HepG2 (cell line): Measurements from ENCODE around the gene PLD1. TPM values are rescaled to one million over a fixed set of nuclear protein-coding genes. Genes with fewer than 3 reads are reported as not detected.
A peak's percentile ranks its signal among the peaks of the same experiment; 100 is the strongest.

Source experiments
- ATAC-seq: fragments of 200-7000 bp; cut with Tn5 transposase; 3 replicates; pipeline ENCODE4 v1.9.1; 2020; ENCODE audit warnings: mild to moderate bottlenecking, moderate library complexity
- BruUV-seq: library from RNA; stranded (reverse); fragments of 400-500 nt; replicated peaks from 2 replicates; lab custom pipeline; 2021; lab: Mats Ljungman, UMichigan
- CTCF ChIA-PET: fragments of 300-600 bp; formaldehyde crosslinking; extraction: SDS; loops from one replicate; lab custom pipeline; 2021; ENCODE audit warnings: low total read pairs, inconsistent platforms, low intra/inter-chr PET ratio; lab: Yijun Ruan, JAX
- POLR2A ChIA-PET: fragments of 350-600 bp; sonication (Branson Sonifier 250); formaldehyde crosslinking; loops from one replicate; lab custom pipeline; 2020; ENCODE audit warnings: antibody characterized with exemption, inconsistent platforms; lab: Yijun Ruan, JAX
- DNase-seq: peaks from one replicate; pipeline ENCODE4 v3.0.0-alpha.2; 2015; ENCODE audit warnings: low spot score
- FAIRE-seq: peaks from 3 replicates; lab custom pipeline; 2011; peaks lifted over from hg19 to GRCh38; lab: Jason Lieb, UNC
- H2AFZ ChIP-seq: one replicate; pipeline ENCODE4 v1.6.1; 2011; ENCODE audit warnings: low read length, inconsistent platforms
- H3K27ac ChIP-seq: fragments of 300-600 bp; 3 replicates; pipeline ENCODE4 v1.8.0; 2011; ENCODE audit warnings: mixed run types, mild to moderate bottlenecking, mixed read lengths, low read length, inconsistent platforms; ENCODE audit not compliant: insufficient read depth; ENCODE audit errors: extremely low read length
- H3K27me3 ChIP-seq, 2 experiments: fragments of 200-600 bp in 1 of 2; 2 replicates in 1 of 2; 3 replicates in 1 of 2; pipeline versions ENCODE4 v1.6.0 to v1.8.0; 2011; ENCODE audit warnings: low read length in 2 of 2, mild to moderate bottlenecking in 2 of 2, moderate library complexity in 2 of 2, inconsistent platforms in 1 of 2; ENCODE audit not compliant: insufficient read depth in 2 of 2, control insufficient read depth in 1 of 2
- H3K36me3 ChIP-seq, 2 experiments: fragments of 200-600 bp in 1 of 2; replicated peaks in 1 of 2; 2 replicates in 1 of 2; 3 replicates in 1 of 2; pipeline versions ENCODE4 v1.5.1 to v1.8.0; 2011; ENCODE audit warnings: low read length in 2 of 2, inconsistent platforms in 1 of 2; ENCODE audit not compliant: insufficient read depth in 2 of 2, control insufficient read depth in 1 of 2
- H3K4me1 ChIP-seq: 2 replicates; pipeline ENCODE4 v1.5.1; 2012; ENCODE audit warnings: low read length, inconsistent platforms; ENCODE audit not compliant: insufficient read depth
- H3K4me2 ChIP-seq: 2 replicates; pipeline ENCODE4 v1.6.0; 2011; ENCODE audit warnings: low read depth, low read length, inconsistent platforms
- H3K4me3 ChIP-seq, 3 experiments: fragments of 200-600 bp in 1 of 3; sonication (generic), shearing (Covaris generic) in 1 of 3; replicated peaks in 1 of 3; 2 replicates each; pipeline ENCODE4 v1.5.1; 2011 to 2016; ENCODE audit warnings: low read length in 3 of 3, inconsistent platforms in 2 of 3, low read depth in 2 of 3, mild to moderate bottlenecking in 2 of 3, control low read depth in 1 of 3, mixed read lengths in 1 of 3; ENCODE audit not compliant: insufficient read depth in 1 of 3
- H3K79me2 ChIP-seq: one replicate; pipeline ENCODE4 v1.6.1; 2011; ENCODE audit warnings: low read length, inconsistent platforms; ENCODE audit not compliant: insufficient read depth
- H3K9ac ChIP-seq: 2 replicates; pipeline ENCODE4 v1.6.0; 2011; ENCODE audit warnings: mild to moderate bottlenecking, low read depth, low read length, inconsistent platforms; ENCODE audit not compliant: insufficient read depth
- H3K9me3 ChIP-seq: 2 replicates; pipeline ENCODE4 v1.5.1; 2012; ENCODE audit warnings: mild to moderate bottlenecking, low read length
- H4K20me1 ChIP-seq: 2 replicates; pipeline ENCODE4 v1.6.0; 2011; ENCODE audit warnings: inconsistent platforms, mild to moderate bottlenecking, low read length, moderate library complexity; ENCODE audit not compliant: insufficient read depth
- CC2D1A ChIP-seq: sonication (generic); formaldehyde crosslinking; IDR thresholded peaks from 2 replicates; pipeline ENCODE4 v1.8.1; 2023; ENCODE audit warnings: mild to moderate bottlenecking, missing genetic modification reagents
- EP300 ChIP-seq, 3 experiments: sonication (generic) in 1 of 3; formaldehyde crosslinking in 1 of 3; IDR thresholded peaks; 2 replicates each; pipeline versions ENCODE4 v1.5.1 to v1.6.1; 2011 to 2020; ENCODE audit warnings: low read depth in 2 of 3, low read length in 2 of 3, borderline replicate concordance in 1 of 3, improper control_type of control experiment in 1 of 3, mild to moderate bottlenecking in 1 of 3, missing genetic modification reagents in 1 of 3, moderate library complexity in 1 of 3
- HMGXB4 ChIP-seq, 2 experiments: sonication (generic) in 1 of 2; formaldehyde crosslinking in 1 of 2; IDR thresholded peaks; 2 replicates each; pipeline versions ENCODE4 v1.4.0 to v1.6.1; 2018 to 2020; ENCODE audit warnings: missing genetic modification reagents in 2 of 2, borderline replicate concordance in 1 of 2, low read depth in 1 of 2, mild to moderate bottlenecking in 1 of 2, missing biosample characterization in 1 of 2
- NFE2L2 ChIP-seq: fragments of 150-350 bp; IDR thresholded peaks from 2 replicates; pipeline ENCODE4 v1.6.1; 2014; ENCODE audit warnings: low read length
- RFX1 ChIP-seq: fragments of 450-650 bp; IDR thresholded peaks from 2 replicates; pipeline ENCODE4 v1.6.1; 2017
- RFX3 ChIP-seq: IDR thresholded peaks from 2 replicates; pipeline ENCODE4 v1.6.1; 2016; ENCODE audit warnings: missing biosample characterization, missing genetic modification reagents
- THAP8 ChIP-seq: sonication (generic); formaldehyde crosslinking; IDR thresholded peaks from 2 replicates; pipeline ENCODE4 v1.5.1; 2020; ENCODE audit warnings: missing genetic modification reagents, mild to moderate bottlenecking, borderline replicate concordance
- ZNF12 ChIP-seq: sonication (generic); formaldehyde crosslinking; IDR thresholded peaks from 2 replicates; pipeline ENCODE4 v1.5.0; 2020; ENCODE audit warnings: missing genetic modification reagents
- ZNF547 ChIP-seq: sonication (generic); formaldehyde crosslinking; IDR thresholded peaks from 2 replicates; pipeline ENCODE4 v1.5.1; 2020; ENCODE audit warnings: mild to moderate bottlenecking, missing genetic modification reagents
- ZSCAN22 ChIP-seq: sonication (generic); formaldehyde crosslinking; IDR thresholded peaks from 2 replicates; pipeline ENCODE4 v1.4.0; 2020; ENCODE audit warnings: mild to moderate bottlenecking, missing genetic modification reagents
- WGBS: methylation state at CpG from one replicate; pipeline ENCODE4 v1.1.6; 2017; ENCODE audit warnings: low lambda C conversion rate; 5-methylcytosine and 5-hydroxymethylcytosine counted together
- in situ Hi-C: cut with HindIII; loops from 2 replicates; pipeline ENCODE4 v1.10.0; 2017; ENCODE audit warnings: low pct_unique_long_range_greater_than_20kb; ENCODE audit not compliant: extremely low pct_ligation_motif_present
- intact Hi-C: fragments of 100-400 bp; cut with micrococcal nuclease; formaldehyde crosslinking; loops from one replicate; pipeline ENCODE4 v1.10.0; 2022; ENCODE audit not compliant: unreplicated experiment
- polyA plus RNA-seq, 8 experiments: library from polyadenylated mRNA; depleted of rRNA in 3 of 8; stranded (reverse) in 7 of 8; unstranded in 1 of 8; fragments of >200 nt; fragmentation: Illumina TruSeq in 4 of 8; extraction: Trizol in 4 of 8; gene quantifications; 2 replicates each; pipeline versions ENCODE4 v1.2.1 to v1.2.3, GENCODE V29; 2011 to 2016; ENCODE audit warnings: low read depth in 4 of 8, missing spikeins in 1 of 8, mixed read lengths in 1 of 8; ENCODE audit not compliant: insufficient read depth in 1 of 8
- total RNA-seq, 5 experiments: library from RNA; depleted of rRNA; stranded (reverse); fragments of >200 nt; fragmentation: Illumina TruSeq; extraction: Trizol; gene quantifications; 2 replicates each; pipeline ENCODE4 v1.2.3, GENCODE V29; 2016; ENCODE audit warnings: low read depth in 1 of 5
- TF ChIP-seq, protein P1 (sequence below), 2 experiments: fragments of 450-650 bp in 1 of 2; sonication (generic) in 1 of 2; formaldehyde crosslinking; IDR thresholded peaks; 2 replicates each; pipeline versions ENCODE4 v1.5.0 to v1.8.0; 2020 to 2022; ENCODE audit warnings: mild to moderate bottlenecking in 1 of 2, missing genetic modification reagents in 1 of 2

Gene PLD1
- total and polyA plus RNA-seq, 2 of the 13 experiments (the other 11 are each of a cell fraction or from before 2014, with no cell fraction given): 27.1 to 59.4 TPM

GRCh38 chr3:171557173-171557572 is 253.1 kb downstream of the PLD1 start (continued):
- TF ChIP-seq THAP8 (CRISPR knock-in tag) (no peak), ZSCAN22 (no peak), EP300 (IDR thresholded peaks at IDR 0.05; ENCODE audit: low read depth in 2 of 2, low read length in 2 of 2) (no peak), EP300 (CRISPR knock-in tag; IDR thresholded peaks at IDR 0.05; ENCODE audit: borderline replicate concordance) (no peak), CC2D1A (CRISPR knock-in tag) (no peak)
- TF ChIP-seq, protein P1, sequence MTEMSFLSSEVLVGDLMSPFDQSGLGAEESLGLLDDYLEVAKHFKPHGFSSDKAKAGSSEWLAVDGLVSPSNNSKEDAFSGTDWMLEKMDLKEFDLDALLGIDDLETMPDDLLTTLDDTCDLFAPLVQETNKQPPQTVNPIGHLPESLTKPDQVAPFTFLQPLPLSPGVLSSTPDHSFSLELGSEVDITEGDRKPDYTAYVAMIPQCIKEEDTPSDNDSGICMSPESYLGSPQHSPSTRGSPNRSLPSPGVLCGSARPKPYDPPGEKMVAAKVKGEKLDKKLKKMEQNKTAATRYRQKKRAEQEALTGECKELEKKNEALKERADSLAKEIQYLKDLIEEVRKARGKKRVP (CRISPR knock-in tag; IDR thresholded peaks at IDR 0.05): no peak

- TF ChIP-seq ZNF547 (CRISPR knock-in tag): no peak
- TF ChIP-seq NFE2L2: no peak
- no peak for TF ChIP-seq HMGXB4 (CRISPR knock-in tag; IDR thresholded peaks at IDR 0.05; ENCODE audit: borderline replicate concordance in 1 of 2, low read depth in 1 of 2)
- peak; percentile 52; the same call in 1 of the 2 replicates for TF ChIP-seq RFX3 (CRISPR knock-in tag)
- TF ChIP-seq ZNF12: no peak
- TF ChIP-seq RFX1: peak; percentile 15; the same call in 1 of the 2 replicates
- BruUV-seq: no TSS peak
- Histone ChIP-seq H3K27ac (no peak overlapping the region), H3K4me2 (no peak overlapping the region), H3K9me3 (no peaks in the 10 kb centered on the region), H3K4me1 (no peaks in the 10 kb centered on the region), H4K20me1 (no peaks in the 10 kb centered on the region), H3K36me3 (no peaks in the 10 kb centered on the region), H3K79me2 (no peaks in the 10 kb centered on the region), H3K9ac (no peak overlapping the region), H2AFZ (no peak overlapping the region), H3K4me3 (no peak overlapping the region), H3K27me3 (no peaks in the 10 kb centered on the region)
- DNase-seq (no peak), ATAC-seq (no peak), FAIRE-seq (no peak)
- CTCF ChIA-PET: no interaction called here
- WGBS: 2% methylated on average over 3 of the region's 4 CpGs
- intact Hi-C loops: no loop called here
- POLR2A ChIA-PET: no interaction called here
- in situ Hi-C loops: no loop called here
Measured at GRCh38 chr3:171556574-171557145, 253.6 kb downstream of the PLD1 start.
